ENCODE data around the gene SLC9A5.

DNA sequence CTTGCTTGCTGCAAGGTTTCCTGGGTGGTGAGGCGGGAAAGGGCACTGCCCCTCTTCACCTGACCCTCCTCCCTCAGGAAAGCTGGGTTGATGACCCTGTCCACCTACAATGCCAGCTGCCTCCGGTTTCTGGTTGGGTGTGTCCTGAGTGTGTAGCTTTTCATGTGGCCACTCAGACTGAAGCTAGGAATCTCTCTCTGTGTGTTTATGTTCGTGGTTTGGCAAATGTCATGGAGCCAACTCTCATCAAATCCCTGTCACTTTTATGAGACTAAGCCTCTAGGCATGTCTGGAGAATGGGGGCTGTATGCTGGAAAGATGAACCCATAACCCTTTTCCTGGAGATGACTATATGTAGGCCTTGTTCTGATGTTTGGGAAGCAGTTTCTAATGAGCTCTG, 47.6 kb downstream of the SLC9A5 start:
- TF ChIP-seq, protein P1, sequence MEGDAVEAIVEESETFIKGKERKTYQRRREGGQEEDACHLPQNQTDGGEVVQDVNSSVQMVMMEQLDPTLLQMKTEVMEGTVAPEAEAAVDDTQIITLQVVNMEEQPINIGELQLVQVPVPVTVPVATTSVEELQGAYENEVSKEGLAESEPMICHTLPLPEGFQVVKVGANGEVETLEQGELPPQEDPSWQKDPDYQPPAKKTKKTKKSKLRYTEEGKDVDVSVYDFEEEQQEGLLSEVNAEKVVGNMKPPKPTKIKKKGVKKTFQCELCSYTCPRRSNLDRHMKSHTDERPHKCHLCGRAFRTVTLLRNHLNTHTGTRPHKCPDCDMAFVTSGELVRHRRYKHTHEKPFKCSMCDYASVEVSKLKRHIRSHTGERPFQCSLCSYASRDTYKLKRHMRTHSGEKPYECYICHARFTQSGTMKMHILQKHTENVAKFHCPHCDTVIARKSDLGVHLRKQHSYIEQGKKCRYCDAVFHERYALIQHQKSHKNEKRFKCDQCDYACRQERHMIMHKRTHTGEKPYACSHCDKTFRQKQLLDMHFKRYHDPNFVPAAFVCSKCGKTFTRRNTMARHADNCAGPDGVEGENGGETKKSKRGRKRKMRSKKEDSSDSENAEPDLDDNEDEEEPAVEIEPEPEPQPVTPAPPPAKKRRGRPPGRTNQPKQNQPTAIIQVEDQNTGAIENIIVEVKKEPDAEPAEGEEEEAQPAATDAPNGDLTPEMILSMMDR (IDR thresholded peaks at IDR 0.05), result no peak
- no peak for TF ChIP-seq POLR2AphosphoS5 (IDR thresholded peaks at IDR 0.05)
- TF ChIP-seq POLR2A (IDR thresholded peaks at IDR 0.05), result no peak
